DND-41 (cell line): Measurements from ENCODE around the gene DUSP2.

ENCODE experiments used
- ATAC-seq: fragments of 200-7000 bp; cut with Tn5 transposase; 3 replicates; pipeline ENCODE4 v1.9.1; 2021; ENCODE audit warnings: low read depth; ENCODE audit not compliant: insufficient read depth
- DNase-seq: peaks from one replicate; pipeline ENCODE4 v3.0.0-alpha.2; 2020
- H2AFZ ChIP-seq: 2 replicates; pipeline ENCODE4 v1.6.0; 2012; ENCODE audit warnings: low read depth, low read length
- H3K27ac ChIP-seq: 2 replicates; pipeline ENCODE4 v1.5.1; 2012; ENCODE audit warnings: low read length, inconsistent platforms
- H3K27me3 ChIP-seq: fragments of 200-600 bp; sonication (generic); 2 replicates; pipeline ENCODE4 v1.6.0; 2012; ENCODE audit warnings: low read length, mild to moderate bottlenecking, inconsistent platforms; ENCODE audit not compliant: insufficient read depth, poor library complexity
- H3K36me3 ChIP-seq: 2 replicates; pipeline ENCODE4 v1.5.1; 2012; ENCODE audit warnings: low read length, inconsistent platforms; ENCODE audit not compliant: insufficient read depth
- H3K4me1 ChIP-seq: 2 replicates; pipeline ENCODE4 v1.5.1; 2012; ENCODE audit warnings: mild to moderate bottlenecking, low read length; ENCODE audit not compliant: insufficient read depth
- H3K4me2 ChIP-seq: 2 replicates; pipeline ENCODE4 v1.6.0; 2012; ENCODE audit warnings: mild to moderate bottlenecking, moderate library complexity, low read length, inconsistent platforms; ENCODE audit not compliant: insufficient read depth
- H3K4me3 ChIP-seq, 2 experiments: fragments of 200-600 bp in 1 of 2; shearing (Covaris generic) in 1 of 2; 2 replicates each; pipeline ENCODE4 v1.5.1; 2012 to 2016; ENCODE audit warnings: inconsistent platforms in 2 of 2, low read length in 2 of 2, mild to moderate bottlenecking in 2 of 2, low read depth in 1 of 2, moderate library complexity in 1 of 2
- H3K79me2 ChIP-seq: 2 replicates; pipeline ENCODE4 v1.6.0; 2012; ENCODE audit warnings: low read length, inconsistent platforms; ENCODE audit not compliant: insufficient read depth
- H3K9ac ChIP-seq: 2 replicates; pipeline ENCODE4 v1.6.0; 2012; ENCODE audit warnings: low read depth, mild to moderate bottlenecking, inconsistent platforms, low read length, moderate library complexity
- H3K9me3 ChIP-seq: 2 replicates; pipeline ENCODE4 v1.5.1; 2012; ENCODE audit warnings: low read length, moderate library complexity, mild to moderate bottlenecking, inconsistent platforms; ENCODE audit not compliant: insufficient read depth, severe bottlenecking
- H4K20me1 ChIP-seq: 2 replicates; pipeline ENCODE4 v1.6.0; 2012; ENCODE audit warnings: low read length; ENCODE audit not compliant: insufficient read depth
- CTCF ChIP-seq: IDR thresholded peaks from 2 replicates; pipeline ENCODE4 v1.5.1; 2012; ENCODE audit warnings: borderline replicate concordance, low read length, moderate library complexity, mild to moderate bottlenecking; ENCODE audit not compliant: poor library complexity, severe bottlenecking; ENCODE audit errors: extremely low read depth
- EZH2 ChIP-seq: IDR thresholded peaks from 3 replicates; pipeline ENCODE4 v1.6.1; 2012; ENCODE audit warnings: borderline replicate concordance, low read depth, mild to moderate bottlenecking, moderate library complexity, low read length, inconsistent platforms; ENCODE audit not compliant: severe bottlenecking

DUSP2 gene

GRCh38 chr2:96175951-96176350 is 30.7 kb upstream of the DUSP2 start:
- Histone ChIP-seq H3K4me3 (no peak overlapping the region), H3K27ac (no peak overlapping the region), H4K20me1 (no peaks in the 10 kb centered on the region), H3K79me2 (no peaks in the 10 kb centered on the region), H3K9me3 (no peaks in the 10 kb centered on the region), H2AFZ (no peak overlapping the region), H3K9ac (no peak overlapping the region), H3K27me3 (no peaks in the 10 kb centered on the region), H3K4me1 (no peaks in the 10 kb centered on the region), H3K36me3 (no peaks in the 10 kb centered on the region), H3K4me2 (no peak overlapping the region)
- DNase-seq, result no peak
- ATAC-seq, result no peak
- TF ChIP-seq CTCF (no peak), EZH2 (no peak)

GRCh38 chr2:96174251-96175144 is 29.3 kb upstream of the DUSP2 start:
- ATAC-seq (peak; percentile 97), DNase-seq (peak; percentile 82)
- Histone ChIP-seq H2AFZ (no peak overlapping the region), H3K4me3 (no peak overlapping the region), H3K79me2 (no peaks in the 10 kb centered on the region), H3K9me3 (peaks cover 3% of the 10 kb centered on the region), H3K27me3 (no peaks in the 10 kb centered on the region), H3K4me1 (no peaks in the 10 kb centered on the region), H3K4me2 (no peak overlapping the region), H3K27ac (no peak overlapping the region), H3K36me3 (no peaks in the 10 kb centered on the region), H4K20me1 (no peaks in the 10 kb centered on the region), H3K9ac (no peak overlapping the region)
- no peak for TF ChIP-seq EZH2
- peak; percentile 98 for TF ChIP-seq CTCF

GRCh38 chr2:96171831-96172230 is 26.6 kb upstream of the DUSP2 start:
- H3K27ac ChIP-seq, result no peak overlapping the region
- no peak overlapping the region for H3K4me2 ChIP-seq
- H3K36me3 ChIP-seq, result no peaks in the 10 kb centered on the region
- ATAC-seq, result no peak
- H3K4me1 ChIP-seq, result no peaks in the 10 kb centered on the region
- DNase-seq, result no peak
- no peak overlapping the region for H2AFZ ChIP-seq
- H4K20me1 ChIP-seq, result no peaks in the 10 kb centered on the region
- H3K4me3 ChIP-seq, result no peak overlapping the region
- H3K9me3 ChIP-seq, result peaks cover 3% of the 10 kb centered on the region
- H3K27me3 ChIP-seq, result no peaks in the 10 kb centered on the region
- TF ChIP-seq EZH2 (no peak), CTCF (no peak)
- H3K9ac ChIP-seq, result no peak overlapping the region
- no peaks in the 10 kb centered on the region for H3K79me2 ChIP-seq
